ENCODE measurements around the gene EDN2.

DNA sequence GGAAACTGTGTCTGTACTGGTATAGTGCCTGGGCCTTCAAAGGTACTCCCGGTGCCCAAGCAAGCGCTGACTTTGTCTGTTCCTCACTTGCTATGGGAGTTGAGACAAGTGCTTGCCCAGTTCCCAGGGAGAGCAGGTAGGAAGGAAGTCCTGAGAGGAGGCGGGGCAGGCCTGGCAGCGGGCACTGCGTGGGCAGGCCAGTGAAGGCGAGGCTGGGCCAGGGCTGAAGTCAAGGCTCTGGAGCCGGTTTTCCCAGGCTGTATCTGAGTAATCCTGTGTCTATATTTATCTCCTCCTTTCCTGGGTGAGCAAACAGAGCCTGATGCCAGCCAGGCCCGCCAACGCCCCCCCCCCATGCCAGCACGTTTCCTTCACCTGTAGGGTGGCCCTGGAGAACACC lies 15.9 kb upstream of the EDN2 start:
- TF ChIP-seq, protein P1, sequence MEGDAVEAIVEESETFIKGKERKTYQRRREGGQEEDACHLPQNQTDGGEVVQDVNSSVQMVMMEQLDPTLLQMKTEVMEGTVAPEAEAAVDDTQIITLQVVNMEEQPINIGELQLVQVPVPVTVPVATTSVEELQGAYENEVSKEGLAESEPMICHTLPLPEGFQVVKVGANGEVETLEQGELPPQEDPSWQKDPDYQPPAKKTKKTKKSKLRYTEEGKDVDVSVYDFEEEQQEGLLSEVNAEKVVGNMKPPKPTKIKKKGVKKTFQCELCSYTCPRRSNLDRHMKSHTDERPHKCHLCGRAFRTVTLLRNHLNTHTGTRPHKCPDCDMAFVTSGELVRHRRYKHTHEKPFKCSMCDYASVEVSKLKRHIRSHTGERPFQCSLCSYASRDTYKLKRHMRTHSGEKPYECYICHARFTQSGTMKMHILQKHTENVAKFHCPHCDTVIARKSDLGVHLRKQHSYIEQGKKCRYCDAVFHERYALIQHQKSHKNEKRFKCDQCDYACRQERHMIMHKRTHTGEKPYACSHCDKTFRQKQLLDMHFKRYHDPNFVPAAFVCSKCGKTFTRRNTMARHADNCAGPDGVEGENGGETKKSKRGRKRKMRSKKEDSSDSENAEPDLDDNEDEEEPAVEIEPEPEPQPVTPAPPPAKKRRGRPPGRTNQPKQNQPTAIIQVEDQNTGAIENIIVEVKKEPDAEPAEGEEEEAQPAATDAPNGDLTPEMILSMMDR (conservative IDR thresholded peaks at IDR 0.05; ENCODE audit: low read depth, low read length): no peak
- TF ChIP-seq EZH2 (IDR thresholded peaks at IDR 0.05; ENCODE audit: borderline replicate concordance, low read depth, low read length, poor library complexity, severe bottlenecking): no peak
